ENCODE results near the gene SPTB.

The SPTB gene

DNA sequence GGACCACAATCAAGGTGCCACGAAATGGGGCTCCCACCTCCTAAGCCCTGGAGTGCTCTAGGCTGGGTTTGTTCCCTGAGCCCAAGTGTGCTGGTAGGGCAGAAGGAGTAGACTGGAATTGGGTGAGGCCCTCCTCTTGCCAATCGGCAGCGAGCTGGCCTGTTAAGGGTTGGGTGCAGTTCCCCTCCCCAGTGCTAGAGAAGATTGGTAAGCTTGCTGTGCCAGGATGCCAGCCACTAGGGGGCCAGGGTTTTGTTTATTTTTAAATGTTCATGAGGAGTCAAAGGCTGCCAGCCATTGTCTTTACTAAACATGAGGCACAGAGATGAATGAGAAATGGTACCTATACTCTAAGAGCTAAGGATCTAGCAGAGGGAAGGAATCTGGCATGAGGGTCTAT is 79.7 kb downstream of the SPTB start:
- no peaks in the 10 kb centered on the region for H3K27me3 Mint-ChIP-seq
- no peak overlapping the region for H3K4me3 Mint-ChIP-seq
- H3K9me3 Mint-ChIP-seq, result no peaks in the 10 kb centered on the region
- no peak overlapping the region for H3K27ac Mint-ChIP-seq
- H3K4me1 Mint-ChIP-seq, result no peaks in the 10 kb centered on the region
- no peak for ATAC-seq
- DNase-seq, result no peak

DNA sequence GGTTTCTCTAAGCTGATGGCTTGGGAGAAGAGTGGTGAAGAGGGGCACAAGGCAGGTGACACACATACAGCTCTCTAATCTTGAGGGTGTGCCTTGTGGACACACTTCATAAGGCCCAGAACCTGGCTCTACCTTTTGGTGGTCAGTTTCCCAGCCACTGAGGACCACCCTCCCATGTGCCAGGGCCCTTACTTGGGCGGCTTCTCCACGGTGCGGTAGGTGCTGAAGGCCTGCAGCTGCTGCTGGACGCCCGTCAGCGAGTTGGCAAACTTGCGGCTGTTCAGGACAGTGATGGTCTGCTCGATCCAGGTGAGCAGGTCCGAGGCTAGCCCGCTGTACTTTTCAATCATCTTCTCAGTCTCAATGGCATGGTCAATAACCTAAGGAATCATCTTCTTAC is 80.2 kb downstream of the SPTB start:
- ATAC-seq, result no peak
- Mint-ChIP-seq H3K4me1 (no peaks in the 10 kb centered on the region), H3K27me3 (no peaks in the 10 kb centered on the region), H3K4me3 (no peak overlapping the region), H3K27ac (no peak overlapping the region), H3K9me3 (no peaks in the 10 kb centered on the region)
- no peak for DNase-seq

DNA sequence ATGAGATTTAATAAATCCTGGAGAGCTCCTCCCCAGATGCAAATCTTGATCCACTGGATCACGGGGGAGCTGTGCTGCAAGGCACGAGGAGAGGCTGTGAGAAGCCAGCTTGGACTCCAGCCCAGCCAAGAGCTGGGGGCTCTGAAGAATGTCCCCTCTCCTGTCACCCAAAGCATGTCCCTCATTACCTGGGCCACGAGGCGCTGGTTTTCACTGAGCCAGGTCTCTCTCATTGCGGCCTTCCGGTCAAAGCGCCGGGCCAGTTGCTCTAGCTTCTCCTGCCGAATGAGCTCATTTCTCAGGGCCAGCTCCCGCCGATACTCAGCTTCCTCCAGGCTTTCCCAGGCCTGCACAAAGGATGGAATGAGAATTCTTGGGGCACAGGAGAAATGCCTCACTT is 83.3 kb downstream of the SPTB start:
- DNase-seq (no peak), ATAC-seq (no peak)
- Mint-ChIP-seq H3K9me3 (no peaks in the 10 kb centered on the region), H3K4me1 (no peaks in the 10 kb centered on the region), H3K27me3 (no peaks in the 10 kb centered on the region), H3K27ac (no peak overlapping the region), H3K4me3 (no peak overlapping the region)

DNA sequence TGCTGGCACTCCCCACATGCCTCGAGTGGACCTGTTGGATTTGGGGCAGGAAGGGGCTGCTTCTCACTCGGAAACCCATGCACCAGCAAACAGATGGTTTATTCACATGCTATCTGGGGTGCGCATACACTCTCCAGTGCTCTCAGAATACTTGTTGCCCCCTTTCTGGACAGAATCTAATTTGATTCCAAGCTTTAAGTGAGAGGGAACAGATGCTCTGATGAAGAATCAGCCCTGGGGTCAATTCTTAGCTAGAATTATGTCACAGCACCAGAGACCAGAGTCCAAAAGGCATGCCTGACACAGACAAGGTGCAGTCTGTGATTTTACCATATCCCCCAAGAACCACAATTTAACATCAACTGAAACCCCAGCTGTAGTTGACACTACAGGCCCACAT is 83.8 kb downstream of the SPTB start:
- no peaks in the 10 kb centered on the region for H3K27me3 Mint-ChIP-seq
- ATAC-seq, result no peak
- DNase-seq, result no peak
- no peak overlapping the region for H3K27ac Mint-ChIP-seq
- no peak overlapping the region for H3K4me3 Mint-ChIP-seq
- H3K9me3 Mint-ChIP-seq, result no peaks in the 10 kb centered on the region
- H3K4me1 Mint-ChIP-seq, result no peaks in the 10 kb centered on the region

DNA sequence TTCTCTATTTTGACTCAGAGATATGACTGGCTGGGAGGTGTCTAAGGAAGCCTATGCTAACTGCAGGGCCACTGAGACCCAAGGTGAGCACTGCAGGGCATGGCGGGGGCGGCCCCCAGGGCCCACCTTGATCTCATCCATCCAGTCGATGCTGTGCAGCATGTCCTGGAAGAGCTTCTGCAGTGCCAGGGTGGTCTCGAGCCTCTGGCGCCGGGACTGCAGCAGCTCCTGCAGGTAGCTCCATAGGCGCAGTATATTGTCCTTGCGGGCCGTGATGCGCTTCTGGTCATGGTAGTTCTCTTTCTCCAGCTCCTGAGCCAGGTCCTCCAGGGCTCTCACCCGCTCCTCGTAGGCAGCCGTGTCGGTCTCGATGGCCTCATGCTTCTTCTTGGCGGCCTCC is 84.5 kb downstream of the SPTB start:
- DNase-seq (no peak), ATAC-seq (no peak)
- Mint-ChIP-seq H3K4me3 (no peak overlapping the region), H3K4me1 (no peaks in the 10 kb centered on the region), H3K27me3 (no peaks in the 10 kb centered on the region), H3K27ac (peak overlapping the region in 1 of 2 donors; percentile 27), H3K9me3 (no peaks in the 10 kb centered on the region)

- Mint-ChIP-seq H3K27me3 (no peaks in the 10 kb centered on the region), H3K27ac (no peak overlapping the region), H3K4me3 (no peak overlapping the region), H3K9me3 (no peaks in the 10 kb centered on the region), H3K4me1 (no peaks in the 10 kb centered on the region)
- ATAC-seq (no peak), DNase-seq (no peak)
Observed at GRCh38 chr14:64792871-64793560, 86.7 kb downstream of the SPTB start.

- H3K4me3 Mint-ChIP-seq, result no peak overlapping the region
Observed at GRCh38 chr14:64792231-64792630, 87.5 kb downstream of the SPTB start.

GRCh38 chr14:64790478-64790877 is 89.2 kb downstream of the SPTB start:
- Mint-ChIP-seq H3K27me3 (no peaks in the 10 kb centered on the region), H3K4me3 (no peak overlapping the region), H3K4me1 (no peaks in the 10 kb centered on the region), H3K27ac (no peak overlapping the region), H3K9me3 (no peaks in the 10 kb centered on the region)
- ATAC-seq (no peak), DNase-seq (no peak)

More at GRCh38 chr14:64792231-64792630, 87.5 kb downstream of the SPTB start:
- DNase-seq (no peak), ATAC-seq (no peak)
- Mint-ChIP-seq H3K27me3 (no peaks in the 10 kb centered on the region), H3K9me3 (no peaks in the 10 kb centered on the region), H3K27ac (no peak overlapping the region), H3K4me1 (no peaks in the 10 kb centered on the region)

- H3K4me3 Mint-ChIP-seq, result no peak overlapping the region
- ATAC-seq (no peak), DNase-seq (no peak)
- no peaks in the 10 kb centered on the region for H3K4me1 Mint-ChIP-seq
- H3K27ac Mint-ChIP-seq, result no peak overlapping the region
- no peaks in the 10 kb centered on the region for H3K27me3 Mint-ChIP-seq
- no peaks in the 10 kb centered on the region for H3K9me3 Mint-ChIP-seq
Observed at GRCh38 chr14:64789696-64790095, 90.0 kb downstream of the SPTB start.

DNA sequence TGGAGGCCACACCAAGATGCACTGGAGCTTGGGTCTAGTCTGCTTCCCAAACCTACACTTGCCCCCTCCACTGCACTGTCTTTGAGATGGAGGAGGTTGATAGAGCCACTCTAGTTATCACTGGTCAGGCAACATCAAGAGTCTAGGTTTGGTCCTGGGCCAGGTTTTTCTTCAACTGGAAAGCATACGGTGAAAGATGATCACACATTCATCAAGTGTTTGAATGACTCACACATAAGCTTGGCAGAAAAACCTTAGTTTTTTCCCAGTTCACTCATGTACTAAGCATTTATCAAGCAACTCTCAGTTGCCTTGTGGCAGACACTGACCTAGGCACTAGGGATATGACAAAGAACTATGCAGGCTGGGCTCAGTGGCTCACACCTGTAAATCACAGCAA is 91.0 kb downstream of the SPTB start:
- no peaks in the 10 kb centered on the region for H3K9me3 Mint-ChIP-seq
- no peak for DNase-seq
- H3K4me1 Mint-ChIP-seq, result no peaks in the 10 kb centered on the region
- H3K4me3 Mint-ChIP-seq, result no peak overlapping the region
- no peaks in the 10 kb centered on the region for H3K27me3 Mint-ChIP-seq
- H3K27ac Mint-ChIP-seq, result no peak overlapping the region
- no peak for ATAC-seq

DNA sequence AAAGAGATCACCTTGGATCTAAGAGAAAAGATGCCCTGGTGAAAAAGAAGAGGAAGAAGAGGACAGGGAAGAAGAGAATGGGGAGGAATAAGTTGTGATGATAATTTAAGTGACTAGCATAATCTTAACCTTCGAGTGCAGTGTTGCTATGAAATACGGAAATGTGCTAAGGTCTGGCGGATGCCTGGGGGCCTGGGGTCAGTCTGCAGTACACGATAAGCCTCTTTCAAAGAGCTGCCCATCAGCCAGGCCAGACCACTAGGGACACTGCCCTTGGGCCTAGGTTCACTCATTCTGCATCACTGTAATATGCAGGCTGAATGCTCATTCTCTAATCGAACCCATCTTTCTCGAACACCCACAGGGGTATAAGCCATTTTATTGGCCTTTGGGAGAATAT is 92.1 kb downstream of the SPTB start:
- Mint-ChIP-seq H3K27ac (no peak overlapping the region), H3K9me3 (no peaks in the 10 kb centered on the region), H3K27me3 (no peaks in the 10 kb centered on the region), H3K4me1 (no peaks in the 10 kb centered on the region), H3K4me3 (no peak overlapping the region)
- ATAC-seq (no peak), DNase-seq (no peak)

DNA sequence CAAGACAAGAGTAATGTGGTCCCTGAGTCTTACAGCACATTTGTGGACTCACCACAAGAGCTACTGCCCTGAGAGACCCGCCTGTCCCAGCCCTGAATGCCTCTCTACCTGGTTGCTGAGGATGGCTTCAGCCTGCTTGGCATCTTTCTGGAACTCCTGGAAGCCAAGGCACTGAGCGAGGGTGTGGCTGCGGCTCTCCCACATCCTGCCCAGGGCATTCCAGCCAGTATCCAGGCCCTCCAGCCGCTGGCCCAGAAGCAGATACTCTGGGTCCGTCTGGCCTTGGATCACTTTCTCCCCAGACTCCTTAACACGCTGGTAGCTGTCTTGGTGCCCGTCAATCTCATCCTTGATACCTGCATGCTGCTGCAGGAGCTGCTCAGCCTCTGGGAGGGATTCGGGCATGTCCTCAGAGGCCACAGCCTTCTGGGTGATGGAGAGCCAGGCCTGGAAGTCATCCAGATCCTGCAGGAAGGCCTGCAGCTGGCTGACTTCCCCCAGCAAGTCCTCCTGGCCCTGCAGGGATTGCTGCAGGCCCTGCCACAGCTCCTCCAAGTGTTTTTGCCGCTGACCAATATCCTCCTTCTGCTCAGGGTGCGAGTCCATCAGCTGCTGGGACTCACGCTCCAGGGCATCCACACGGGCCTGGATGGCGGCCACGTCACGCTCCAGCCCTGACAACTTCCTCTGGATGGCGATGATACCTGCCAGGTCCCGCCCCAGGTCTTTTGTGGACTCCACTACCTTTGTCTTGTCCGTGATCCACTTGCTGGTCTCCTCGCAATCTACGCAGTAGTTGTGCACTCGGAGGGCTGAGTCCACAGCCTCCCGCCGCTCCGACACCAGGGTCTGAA is 93.2 kb downstream of the SPTB start:
- Mint-ChIP-seq H3K27ac (no peak overlapping the region), H3K27me3 (no peaks in the 10 kb centered on the region), H3K4me1 (no peaks in the 10 kb centered on the region), H3K9me3 (no peaks in the 10 kb centered on the region), H3K4me3 (no peak overlapping the region)
- ATAC-seq, result no peak
- DNase-seq, result no peak

GRCh38 chr14:64784006-64784405 is 95.7 kb downstream of the SPTB start:
- no peak overlapping the region for H3K27ac Mint-ChIP-seq

DNA sequence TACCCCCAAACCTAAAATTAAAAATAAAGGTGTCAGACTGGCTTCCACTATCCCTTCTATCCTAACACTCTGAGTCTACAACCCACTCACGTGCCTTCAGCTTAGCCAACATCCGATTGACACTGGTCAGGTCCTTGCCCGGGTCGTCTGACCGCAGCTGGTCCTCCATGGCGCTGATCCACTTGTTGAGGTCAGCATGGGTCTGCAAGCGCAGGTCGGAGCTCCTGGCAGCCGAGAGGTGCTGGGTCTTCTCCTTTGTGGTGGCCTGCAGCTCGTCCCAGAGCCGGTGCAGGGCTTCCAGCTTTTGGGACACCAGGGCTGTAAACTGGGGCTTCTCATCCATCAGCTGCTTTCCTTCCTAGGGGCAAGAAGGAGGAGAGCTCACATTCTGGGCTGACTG is 97.5 kb downstream of the SPTB start:
- H3K27ac Mint-ChIP-seq, result no peak overlapping the region
- DNase-seq (no peak), ATAC-seq (no peak)
- no peaks in the 10 kb centered on the region for H3K9me3 Mint-ChIP-seq
- H3K4me1 Mint-ChIP-seq, result no peaks in the 10 kb centered on the region
- no peaks in the 10 kb centered on the region for H3K27me3 Mint-ChIP-seq
- no peak overlapping the region for H3K4me3 Mint-ChIP-seq

More at GRCh38 chr14:64784006-64784405, 95.7 kb downstream of the SPTB start:
- no peaks in the 10 kb centered on the region for H3K27me3 Mint-ChIP-seq
- DNase-seq, result no peak
- ATAC-seq, result no peak
- no peaks in the 10 kb centered on the region for H3K4me1 Mint-ChIP-seq
- no peak overlapping the region for H3K4me3 Mint-ChIP-seq
- H3K9me3 Mint-ChIP-seq, result no peaks in the 10 kb centered on the region

- no peak overlapping the region for H3K27ac Mint-ChIP-seq
- H3K4me3 Mint-ChIP-seq, result no peak overlapping the region
- DNase-seq (no peak), ATAC-seq (no peak)
- no peaks in the 10 kb centered on the region for H3K9me3 Mint-ChIP-seq
- H3K4me1 Mint-ChIP-seq, result no peaks in the 10 kb centered on the region
- H3K27me3 Mint-ChIP-seq, result no peaks in the 10 kb centered on the region
Observed at GRCh38 chr14:64779472-64779871, 100.2 kb downstream of the SPTB start.

- no peaks in the 10 kb centered on the region for H3K27me3 Mint-ChIP-seq
- DNase-seq (no peak), ATAC-seq (no peak)
- H3K9me3 Mint-ChIP-seq, result no peaks in the 10 kb centered on the region
- no peak overlapping the region for H3K27ac Mint-ChIP-seq
- no peak overlapping the region for H3K4me3 Mint-ChIP-seq
- H3K4me1 Mint-ChIP-seq, result no peaks in the 10 kb centered on the region
Observed at GRCh38 chr14:64778104-64778754, 101.5 kb downstream of the SPTB start.
